NCI-H187 (cell line): ENCODE results near the gene RBBP6.
"Not testable (repeated sequence)": the region's sequence is repeated elsewhere in the genome, so short reads cannot be mapped to it uniquely, and the experiment has no call there.

Experiments
- DNase-seq, 2 experiments: peaks; one replicate each; lab custom pipeline; 2025; lab: John Stamatoyannopoulos, UW

The RBBP6 gene

GRCh38 chr16:24568392-24568791, 29.0 kb downstream of the RBBP6 start:
- DNase-seq = no peak

- DNase-seq = no peak
Measured at GRCh38 chr16:24571096-24571495, 31.7 kb downstream of the RBBP6 start.

DNA sequence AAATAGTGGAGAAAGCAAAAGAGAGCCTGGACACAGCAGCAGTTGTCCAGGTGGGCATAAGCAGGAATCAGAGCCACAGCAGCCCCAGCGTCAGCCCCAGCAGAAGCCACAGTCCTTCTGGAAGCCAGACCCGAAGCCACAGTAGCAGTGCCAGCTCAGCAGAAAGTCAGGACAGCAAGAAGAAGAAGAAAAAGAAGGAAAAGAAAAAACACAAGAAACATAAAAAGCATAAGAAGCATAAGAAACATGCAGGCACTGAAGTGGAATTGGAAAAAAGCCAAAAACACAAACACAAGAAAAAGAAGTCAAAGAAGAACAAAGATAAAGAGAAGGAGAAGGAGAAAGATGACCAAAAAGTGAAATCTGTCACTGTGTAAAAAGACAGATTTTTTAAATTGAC, 32.7 kb downstream of the RBBP6 start:
- no peak for DNase-seq

DNA sequence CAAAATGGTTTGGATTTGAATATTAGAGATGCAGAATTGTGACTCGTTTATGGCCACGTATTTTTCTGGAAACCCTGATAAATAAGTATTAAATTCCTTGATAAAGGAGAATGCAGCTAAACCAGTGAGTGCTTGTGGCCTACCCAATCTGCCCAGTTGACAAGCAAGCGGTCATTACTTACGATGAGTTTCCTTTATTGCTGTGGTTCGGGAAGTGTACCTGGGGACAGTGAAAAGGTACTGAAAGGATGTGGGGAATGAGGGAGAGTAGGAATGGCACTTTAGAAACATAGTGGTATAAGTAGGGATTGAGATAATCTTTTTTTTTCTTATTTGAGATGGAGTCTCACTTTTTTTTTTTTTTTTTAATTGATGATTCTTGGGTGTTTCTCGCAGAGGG, 33.8 kb downstream of the RBBP6 start:
- no peak for DNase-seq

DNA sequence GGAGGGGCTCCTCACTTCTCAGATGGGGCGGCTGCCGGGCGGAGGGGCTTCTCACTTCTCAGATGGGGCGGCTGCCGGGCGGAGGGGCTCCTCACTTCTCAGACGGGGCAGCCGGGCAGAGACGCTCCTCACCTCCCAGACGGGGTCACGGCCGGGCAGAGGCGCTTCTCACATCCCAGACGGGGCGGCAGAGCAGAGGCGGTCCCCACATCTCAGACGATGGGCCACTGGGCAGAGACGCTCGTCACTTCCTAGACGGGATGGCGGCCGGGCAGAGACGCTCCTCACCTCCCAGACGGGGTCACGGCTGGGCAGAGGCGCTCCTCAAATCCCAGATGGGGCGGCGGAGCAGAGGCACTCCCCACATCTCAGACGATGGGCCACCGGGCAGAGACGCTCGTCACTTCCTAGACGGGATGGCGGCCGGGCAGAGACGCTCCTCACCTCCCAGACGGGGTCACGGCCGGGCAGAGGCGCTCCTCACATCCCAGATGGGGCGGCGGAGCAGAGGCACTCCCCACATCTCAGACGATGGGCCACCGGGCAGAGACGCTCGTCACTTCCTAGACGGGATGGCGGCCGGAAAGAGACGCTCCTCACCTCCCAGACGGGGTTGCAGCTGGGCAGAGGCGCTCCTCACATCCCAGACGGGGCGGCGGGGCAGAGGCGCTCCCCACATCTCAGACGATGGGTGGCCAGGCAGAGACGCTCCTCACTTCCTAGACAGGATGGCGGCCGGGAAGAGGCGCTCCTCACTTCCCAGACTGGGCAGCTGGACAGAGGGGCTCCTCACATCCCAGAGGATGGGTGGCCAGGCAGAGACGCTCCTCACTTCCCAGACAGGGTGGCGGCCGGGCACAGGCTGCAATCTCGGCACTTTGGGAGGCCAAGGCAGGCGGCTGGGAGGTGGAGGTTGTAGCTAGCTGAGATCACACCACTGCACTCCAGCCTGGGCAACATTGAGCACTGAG, 35.4 kb downstream of the RBBP6 start:
- not testable (repeated sequence) for DNase-seq

DNA sequence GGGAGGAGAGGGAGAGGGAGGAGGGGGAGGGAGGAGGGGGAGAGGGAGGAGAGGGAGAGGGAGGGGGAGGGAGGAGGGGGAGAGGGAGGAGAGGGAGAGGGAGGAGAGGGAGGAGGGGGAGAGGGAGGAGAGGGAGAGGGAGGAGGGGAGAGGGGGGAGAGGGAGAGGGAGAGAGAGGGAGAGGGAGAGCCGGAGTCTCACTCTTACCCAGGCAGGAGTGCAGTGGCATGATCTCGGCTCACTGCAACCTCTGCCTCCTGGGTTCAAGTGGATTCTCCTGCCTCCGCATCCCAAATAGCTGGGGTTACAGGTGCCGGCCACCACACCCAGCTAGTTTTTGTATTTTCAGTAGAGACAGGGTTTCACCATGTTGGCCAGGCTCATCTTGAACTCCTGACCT, 36.4 kb downstream of the RBBP6 start:
- DNase-seq = not testable (repeated sequence)

- no peak for DNase-seq
Measured at GRCh38 chr16:24577167-24577566, 37.8 kb downstream of the RBBP6 start.

- no peak for DNase-seq
Measured at GRCh38 chr16:24580665-24581064, 41.3 kb downstream of the RBBP6 start.

GRCh38 chr16:24583494-24583893, 44.1 kb downstream of the RBBP6 start:
- DNase-seq = no peak

GRCh38 chr16:24589997-24590396, 50.6 kb downstream of the RBBP6 start:
- DNase-seq = no peak

- DNase-seq = no peak
Measured at GRCh38 chr16:24598777-24599437, 59.5 kb downstream of the RBBP6 start.

- no peak for DNase-seq
Measured at GRCh38 chr16:24609417-24609739, 70.0 kb downstream of the RBBP6 start.

DNA sequence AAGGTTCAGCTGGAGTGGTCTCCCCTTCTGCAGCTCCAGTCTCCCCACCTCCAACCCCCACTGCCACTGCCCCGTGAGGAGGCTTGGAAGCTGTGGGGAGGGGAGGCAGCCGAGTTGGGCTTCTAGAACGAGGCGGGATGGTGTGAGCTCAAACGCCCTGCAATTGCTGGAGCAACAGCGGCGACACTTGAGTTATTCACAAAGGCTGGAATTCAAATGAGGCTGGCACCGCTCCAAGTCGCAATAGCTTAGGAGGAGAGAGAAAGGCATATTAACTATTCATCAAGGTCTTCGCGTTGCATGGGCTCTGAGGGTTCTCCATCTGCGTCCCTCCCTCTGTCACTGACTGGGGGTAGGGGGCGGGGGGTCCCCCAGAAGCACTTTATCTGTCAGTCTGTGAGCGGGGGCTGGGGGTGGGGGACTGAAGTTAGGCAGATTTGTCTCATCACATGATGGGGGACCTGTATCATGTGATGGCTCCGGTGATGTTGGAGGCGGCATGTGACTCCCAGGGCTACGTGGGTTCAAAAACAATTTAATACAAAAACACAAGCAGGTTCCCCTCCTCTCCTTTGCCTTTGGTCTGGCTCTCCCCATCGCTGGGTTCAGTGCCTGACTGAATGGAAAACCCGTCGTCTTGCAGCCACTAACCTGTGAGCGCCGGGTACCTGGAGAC, 70.5 kb downstream of the RBBP6 start:
- peak; percentile 24 to 58 for DNase-seq

GRCh38 chr16:24610416-24610755, 71.0 kb downstream of the RBBP6 start:
- DNase-seq = no peak

GRCh38 chr16:24611310-24611709, 71.9 kb downstream of the RBBP6 start:
- no peak for DNase-seq

- no peak for DNase-seq
Measured at GRCh38 chr16:24612656-24613055, 73.3 kb downstream of the RBBP6 start.

- not testable (repeated sequence) for DNase-seq
Measured at GRCh38 chr16:24613267-24613666, 73.9 kb downstream of the RBBP6 start.

DNA sequence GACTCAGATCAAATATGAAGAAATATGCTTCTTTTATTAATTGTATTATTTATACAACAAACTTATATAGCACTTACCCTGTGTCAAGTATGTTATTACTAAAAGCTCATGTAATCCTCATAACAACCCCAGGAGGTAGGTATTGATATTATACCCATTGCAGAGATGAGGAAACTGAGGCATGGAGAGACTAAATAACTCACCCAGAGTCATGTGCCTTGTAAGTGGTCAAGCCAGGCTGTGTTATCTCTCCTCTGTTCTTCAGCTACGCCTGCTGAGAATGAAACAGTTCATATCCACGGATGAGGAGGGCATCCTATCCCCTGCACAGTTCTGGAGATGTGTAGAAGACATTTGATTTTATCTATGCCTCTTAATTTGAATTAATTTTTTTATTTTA, 78.1 kb downstream of the RBBP6 start:
- no peak for DNase-seq
